Mesenchymal stem cell (in vitro differentiated cells and primary cell): Measurements from ENCODE around the gene FHIT.

Source experiments
- DNase-seq: peaks from one replicate; pipeline ENCODE4 v3.0.0-alpha.2; 2013
- H2AFZ ChIP-seq: one replicate; pipeline ENCODE4 v1.6.1; 2013; ENCODE audit warnings: low read depth, mild to moderate bottlenecking, control low read depth, inconsistent platforms, low read length, moderate library complexity
- H2AK5ac ChIP-seq: 2 replicates; pipeline ENCODE4 v1.6.1; 2013; ENCODE audit warnings: low read length, moderate library complexity, mild to moderate bottlenecking, inconsistent platforms; ENCODE audit not compliant: severe bottlenecking
- H2BK120ac ChIP-seq: one replicate; pipeline ENCODE4 v1.6.1; 2013; ENCODE audit warnings: low read depth, mild to moderate bottlenecking, inconsistent platforms, low read length, moderate library complexity
- H2BK12ac ChIP-seq, 2 experiments: one replicate each; pipeline ENCODE4 v1.6.1; 2013; ENCODE audit warnings: inconsistent platforms in 2 of 2, low read length in 2 of 2, mild to moderate bottlenecking in 2 of 2, moderate library complexity in 2 of 2, control low read depth in 1 of 2
- H2BK15ac ChIP-seq: one replicate; pipeline ENCODE4 v1.6.1; 2013; ENCODE audit warnings: mild to moderate bottlenecking, low read depth, inconsistent platforms; ENCODE audit not compliant: poor library complexity, severe bottlenecking
- H2BK5ac ChIP-seq: 2 replicates; pipeline ENCODE4 v1.6.1; 2013; ENCODE audit warnings: low read depth, mild to moderate bottlenecking, low read length, control low read depth, inconsistent platforms; ENCODE audit not compliant: poor library complexity, severe bottlenecking
- H3K14ac ChIP-seq, 2 experiments: one replicate each; pipeline ENCODE4 v1.6.1; 2013; ENCODE audit warnings: inconsistent platforms in 2 of 2, low read length in 2 of 2, control low read depth in 1 of 2, mild to moderate bottlenecking in 1 of 2, moderate library complexity in 1 of 2
- H3K18ac ChIP-seq, 2 experiments: one replicate each; pipeline ENCODE4 v1.6.1; 2013; ENCODE audit warnings: inconsistent platforms in 2 of 2, low read length in 2 of 2, control low read depth in 1 of 2, low read depth in 1 of 2, mild to moderate bottlenecking in 1 of 2
- H3K23ac ChIP-seq, 2 experiments: one replicate each; pipeline ENCODE4 v1.6.1; 2013; ENCODE audit warnings: inconsistent platforms in 2 of 2, low read length in 2 of 2, mild to moderate bottlenecking in 2 of 2, moderate library complexity in 2 of 2, control low read depth in 1 of 2
- H3K27ac ChIP-seq: 2 replicates; pipeline ENCODE4 v1.5.1; 2013; ENCODE audit warnings: mild to moderate bottlenecking, moderate library complexity, low read length, control low read depth, inconsistent platforms; ENCODE audit not compliant: poor library complexity, severe bottlenecking
- H3K27me3 ChIP-seq, 2 experiments: 2 replicates each; pipeline versions ENCODE4 v1.6.1 to v1.7.0; 2013; ENCODE audit warnings: low read length in 2 of 2, mild to moderate bottlenecking in 2 of 2, moderate library complexity in 2 of 2, control low read depth in 1 of 2, inconsistent platforms in 1 of 2; ENCODE audit not compliant: control insufficient read depth in 1 of 2, insufficient read depth in 1 of 2
- H3K36me3 ChIP-seq, 2 experiments: 2 replicates each; pipeline versions ENCODE4 v1.6.1 to v1.7.0; 2013; ENCODE audit warnings: low read length in 2 of 2, control low read depth in 1 of 2, inconsistent platforms in 1 of 2, low read depth in 1 of 2, mild to moderate bottlenecking in 1 of 2; ENCODE audit not compliant: insufficient read depth in 2 of 2, control insufficient read depth in 1 of 2
- H3K4ac ChIP-seq, 2 experiments: one replicate each; pipeline ENCODE4 v1.6.1; 2013; ENCODE audit warnings: inconsistent platforms in 2 of 2, low read length in 2 of 2, mild to moderate bottlenecking in 2 of 2, moderate library complexity in 2 of 2, control low read depth in 1 of 2, low read depth in 1 of 2
- H3K4me1 ChIP-seq: 2 replicates; pipeline ENCODE4 v1.6.1; 2013; ENCODE audit warnings: low read depth, low read length, control low read depth; ENCODE audit not compliant: control insufficient read depth, insufficient read depth
- H3K4me2 ChIP-seq: 2 replicates; pipeline ENCODE4 v1.6.1; 2013; ENCODE audit warnings: low read length, mild to moderate bottlenecking, inconsistent platforms; ENCODE audit not compliant: poor library complexity, severe bottlenecking
- H3K4me3 ChIP-seq, 2 experiments: 2 replicates each; pipeline versions ENCODE4 v1.5.1 to v1.7.0; 2013; ENCODE audit warnings: low read length in 2 of 2, mild to moderate bottlenecking in 2 of 2, control low read depth in 1 of 2, low read depth in 1 of 2; ENCODE audit not compliant: insufficient read depth in 1 of 2
- H3K79me1 ChIP-seq: replicated peaks from 2 replicates; pipeline ENCODE4 v1.6.1; 2013; ENCODE audit warnings: mild to moderate bottlenecking, control low read depth, low read length, inconsistent platforms; ENCODE audit not compliant: poor library complexity, severe bottlenecking
- H3K9ac ChIP-seq: 2 replicates; pipeline ENCODE4 v1.7.0; 2013; ENCODE audit warnings: mild to moderate bottlenecking, low read length, moderate library complexity
- H3K9me3 ChIP-seq: 2 replicates; pipeline ENCODE4 v1.7.0; 2013; ENCODE audit warnings: mild to moderate bottlenecking, low read length; ENCODE audit not compliant: control insufficient read depth
- H4K8ac ChIP-seq: one replicate; pipeline ENCODE4 v1.6.1; 2013; ENCODE audit warnings: inconsistent platforms, mild to moderate bottlenecking, low read length, moderate library complexity
- H4K91ac ChIP-seq: one replicate; pipeline ENCODE4 v1.6.1; 2013; ENCODE audit warnings: mild to moderate bottlenecking, low read length, inconsistent platforms
- WGBS: methylation state at CpG from one replicate; pipeline ENCODE4 v1.1.7; 2013; ENCODE audit warnings: mixed read lengths; 5-methylcytosine and 5-hydroxymethylcytosine counted together

Gene FHIT

GRCh38 chr3:60391292-60391691 is 860.0 kb downstream of the FHIT start:
- Histone ChIP-seq H3K4me2 (no peak overlapping the region), H3K36me3 (no peaks in the 10 kb centered on the region), H2BK5ac (no peak overlapping the region), H3K27me3 (no peaks in the 10 kb centered on the region), H2BK12ac (no peak overlapping the region), H3K18ac (no peak overlapping the region), H3K14ac (no peak overlapping the region), H2BK120ac (no peak overlapping the region), H2AFZ (no peak overlapping the region), H2BK15ac (no peak overlapping the region), H3K4ac (no peak overlapping the region), H3K79me1 (no peaks in the 10 kb centered on the region), H3K4me1 (no peaks in the 10 kb centered on the region), H3K27ac (no peak overlapping the region), H3K9ac (no peak overlapping the region), H4K91ac (no peak overlapping the region), H3K4me3 (no peak overlapping the region), H3K9me3 (no peaks in the 10 kb centered on the region), H3K23ac (no peak overlapping the region), H2AK5ac (no peak overlapping the region), H4K8ac (no peak overlapping the region)
- no CpG with 5 or more reads among the region's 1 CpG for WGBS
- DNase-seq = no peak

DNA sequence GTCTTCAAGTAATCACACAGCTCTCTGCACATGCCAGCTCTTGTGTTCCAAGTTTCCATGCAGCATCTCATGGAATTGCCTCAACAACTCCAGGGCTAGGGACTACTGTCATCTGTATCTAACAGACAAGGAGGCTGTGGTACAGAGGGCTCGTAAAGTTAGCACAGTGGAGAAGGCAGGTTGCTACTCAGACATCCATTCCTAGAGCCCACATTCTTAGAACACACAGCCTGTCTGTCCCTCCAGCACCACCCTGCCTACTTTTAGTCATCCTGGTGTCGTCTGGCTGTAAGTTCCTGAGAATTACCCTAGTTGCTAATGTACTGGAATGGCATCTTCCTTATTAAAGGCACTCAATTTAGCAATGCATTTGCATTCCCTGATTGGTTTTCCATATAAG is 862.5 kb downstream of the FHIT start:
- no peak overlapping the region for H2BK15ac ChIP-seq
- WGBS = 83% methylated on average over 2 of the region's 2 CpGs
- no peak overlapping the region for H3K4ac ChIP-seq
- H3K9ac ChIP-seq = no peak overlapping the region
- H3K23ac ChIP-seq = no peak overlapping the region
- H3K4me2 ChIP-seq = no peak overlapping the region
- H3K79me1 ChIP-seq = no peaks in the 10 kb centered on the region
- no peak overlapping the region for H3K27ac ChIP-seq
- H4K91ac ChIP-seq = no peak overlapping the region
- no peak overlapping the region for H2BK120ac ChIP-seq
- H4K8ac ChIP-seq = no peak overlapping the region
- no peak overlapping the region for H3K4me3 ChIP-seq
- H2BK5ac ChIP-seq = no peak overlapping the region
- H2AFZ ChIP-seq = no peak overlapping the region
- H3K27me3 ChIP-seq = no peaks in the 10 kb centered on the region
- no peaks in the 10 kb centered on the region for H3K36me3 ChIP-seq
- no peak overlapping the region for H3K14ac ChIP-seq
- H3K18ac ChIP-seq = no peak overlapping the region
- no peaks in the 10 kb centered on the region for H3K4me1 ChIP-seq
- H3K9me3 ChIP-seq = no peaks in the 10 kb centered on the region
- H2BK12ac ChIP-seq = no peak overlapping the region
- H2AK5ac ChIP-seq = no peak overlapping the region
- no peak for DNase-seq

DNA sequence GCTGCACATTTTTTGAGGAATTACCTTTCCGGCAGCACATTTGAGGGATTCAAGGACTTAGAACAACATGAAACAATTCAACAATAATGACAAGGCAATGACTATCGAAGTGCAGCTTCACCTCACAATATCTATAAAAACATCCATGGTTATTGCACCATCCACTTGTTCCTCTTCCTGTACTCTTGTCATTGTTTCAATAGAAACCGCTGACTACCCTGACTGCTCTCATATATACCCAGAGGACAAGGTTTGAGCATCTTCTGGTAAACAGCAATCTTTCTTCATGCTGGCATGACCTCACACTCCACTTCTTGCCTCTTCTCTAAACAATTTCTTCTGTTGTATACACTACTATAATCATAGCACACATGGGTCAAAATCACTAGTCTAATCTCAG is 864.9 kb downstream of the FHIT start:
- no peak overlapping the region for H2BK12ac ChIP-seq
- H2BK15ac ChIP-seq = no peak overlapping the region
- no peak overlapping the region for H3K9ac ChIP-seq
- no peaks in the 10 kb centered on the region for H3K79me1 ChIP-seq
- H3K14ac ChIP-seq = no peak overlapping the region
- WGBS = 76% methylated on average over 3 of the region's 3 CpGs
- H2BK5ac ChIP-seq = no peak overlapping the region
- no peak for DNase-seq
- no peaks in the 10 kb centered on the region for H3K27me3 ChIP-seq
- H3K27ac ChIP-seq = no peak overlapping the region
- no peak overlapping the region for H2BK120ac ChIP-seq
- H3K9me3 ChIP-seq = no peaks in the 10 kb centered on the region
- no peak overlapping the region for H2AK5ac ChIP-seq
- H4K91ac ChIP-seq = no peak overlapping the region
- no peak overlapping the region for H3K4me3 ChIP-seq
- H2AFZ ChIP-seq = no peak overlapping the region
- H3K4me1 ChIP-seq = no peaks in the 10 kb centered on the region
- no peak overlapping the region for H3K18ac ChIP-seq
- H3K4ac ChIP-seq = no peak overlapping the region
- H3K4me2 ChIP-seq = no peak overlapping the region
- H4K8ac ChIP-seq = no peak overlapping the region
- no peaks in the 10 kb centered on the region for H3K36me3 ChIP-seq
- H3K23ac ChIP-seq = no peak overlapping the region

GRCh38 chr3:60384341-60384740 is 866.9 kb downstream of the FHIT start:
- H3K27ac ChIP-seq = no peak overlapping the region
- H2BK120ac ChIP-seq = no peak overlapping the region
- H2AFZ ChIP-seq = no peak overlapping the region
- DNase-seq = peak; percentile 58
- peak overlapping the region; percentile 45 for H3K4me2 ChIP-seq
- no peak overlapping the region for H4K8ac ChIP-seq
- H3K9me3 ChIP-seq = no peaks in the 10 kb centered on the region
- H3K4me3 ChIP-seq = no peak overlapping the region
- H3K14ac ChIP-seq = no peak overlapping the region
- H3K18ac ChIP-seq = no peak overlapping the region
- no peaks in the 10 kb centered on the region for H3K4me1 ChIP-seq
- no peak overlapping the region for H2BK5ac ChIP-seq
- no peak overlapping the region for H2BK12ac ChIP-seq
- no peak overlapping the region for H3K4ac ChIP-seq
- H3K36me3 ChIP-seq = no peaks in the 10 kb centered on the region
- no peaks in the 10 kb centered on the region for H3K27me3 ChIP-seq
- whole genome bisulfite sequencing = 16% methylated on average over 5 of the region's 5 CpGs
- no peak overlapping the region for H4K91ac ChIP-seq
- no peak overlapping the region for H3K9ac ChIP-seq
- no peak overlapping the region for H2BK15ac ChIP-seq
- no peak overlapping the region for H3K23ac ChIP-seq
- H3K79me1 ChIP-seq = no peaks in the 10 kb centered on the region
- H2AK5ac ChIP-seq = no peak overlapping the region
